Activated naive CD4-positive, alpha-beta T cell treated with anti-CD3 and anti-CD28 coated beads, Interleukin-2, amount 50 U/mL, for 16 hours (primary cell): ENCODE results near the gene FBXL17.

Source experiments
- DNase-seq: peaks from one replicate; pipeline ENCODE4 v3.0.0-alpha.2; 2020

FBXL17 gene

GRCh38 chr5:108079753-108080152, 302.1 kb downstream of the FBXL17 start:
- no peak for DNase-seq

- DNase-seq = no peak
These were observed 303.0 kb downstream of the FBXL17 start for GRCh38 chr5:108078882-108079281.

- DNase-seq = no peak
These were observed 303.6 kb downstream of the FBXL17 start for GRCh38 chr5:108078345-108078744.

- no peak for DNase-seq
These were observed 307.3 kb downstream of the FBXL17 start for GRCh38 chr5:108074626-108075025.

GRCh38 chr5:108064302-108064701, 317.6 kb downstream of the FBXL17 start:
- DNase-seq = no peak

- DNase-seq = no peak
These were observed 320.0 kb downstream of the FBXL17 start for GRCh38 chr5:108061941-108062340.

- DNase-seq = no peak
These were observed 321.6 kb downstream of the FBXL17 start for GRCh38 chr5:108060340-108060739.

- DNase-seq = no peak
These were observed 322.6 kb downstream of the FBXL17 start for GRCh38 chr5:108059334-108059733.

GRCh38 chr5:108054349-108054748, 327.5 kb downstream of the FBXL17 start:
- no peak for DNase-seq

- DNase-seq = no peak
These were observed 334.8 kb downstream of the FBXL17 start for GRCh38 chr5:108046955-108047670.

- no peak for DNase-seq
These were observed 345.4 kb downstream of the FBXL17 start for GRCh38 chr5:108036482-108036881.

- no peak for DNase-seq
These were observed 353.0 kb downstream of the FBXL17 start for GRCh38 chr5:108028883-108029282.

GRCh38 chr5:108028412-108028811, 353.5 kb downstream of the FBXL17 start:
- no peak for DNase-seq

GRCh38 chr5:108025957-108026356, 355.9 kb downstream of the FBXL17 start:
- DNase-seq = no peak

GRCh38 chr5:108024986-108025385, 356.9 kb downstream of the FBXL17 start:
- DNase-seq = no peak

- no peak for DNase-seq
These were observed 365.8 kb downstream of the FBXL17 start for GRCh38 chr5:108016101-108016500.

GRCh38 chr5:108006791-108007190, 375.1 kb downstream of the FBXL17 start:
- no peak for DNase-seq

- DNase-seq = no peak
These were observed 378.7 kb downstream of the FBXL17 start for GRCh38 chr5:108003178-108003577.

- DNase-seq = no peak
These were observed 380.7 kb downstream of the FBXL17 start for GRCh38 chr5:108001222-108001621.

GRCh38 chr5:107997338-107997980, 384.4 kb downstream of the FBXL17 start:
- DNase-seq = no peak

- no peak for DNase-seq
These were observed 388.6 kb downstream of the FBXL17 start for GRCh38 chr5:107993341-107993740.

GRCh38 chr5:107990881-107991810, 390.8 kb downstream of the FBXL17 start:
- no peak for DNase-seq

- DNase-seq = no peak
These were observed 396.8 kb downstream of the FBXL17 start for GRCh38 chr5:107985144-107985543.
